ENCODE data around the gene CRTC1. TPM values are rescaled to one million over a fixed set of nuclear protein-coding genes. Genes with fewer than 3 reads are reported as not detected.

Gene CRTC1
- total and polyA plus RNA-seq, 9 of the 15 experiments (the other 6 are each of a cell fraction or from before 2014, with no cell fraction given): 0.25 to 3.8 (median 1.2) TPM; not detected in 2

DNA sequence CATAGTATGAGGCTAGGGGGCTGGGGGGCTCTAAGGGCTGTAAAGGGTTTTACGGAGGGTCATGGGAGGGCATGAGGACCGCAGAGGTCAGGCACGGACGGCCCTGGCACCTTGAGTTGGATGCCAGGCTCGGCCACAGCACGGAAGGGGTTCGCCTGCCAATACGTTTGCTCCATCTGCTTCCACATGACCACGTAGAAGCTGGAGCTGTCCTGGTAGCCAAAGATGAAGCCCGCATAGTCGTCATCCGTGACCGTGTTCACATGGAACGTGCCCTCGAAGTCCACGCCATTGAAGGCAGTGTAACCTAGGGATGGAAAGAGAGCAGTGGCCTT lies 101.3 kb downstream of the CRTC1 start:
- no TSS peak for BruUV-seq (replicated peaks)
- POLR2A ChIA-PET: no interaction called here
- FAIRE-seq (no peak), ATAC-seq (no peak), DNase-seq (ENCODE audit: extremely low read depth in 1 of 4, low spot score in 3 of 4) (no peak)
- no peak overlapping the region for H3K27ac ChIP-seq (ENCODE audit: extremely low read depth, low read depth, low read length)
- intact Hi-C loops (cut with micrococcal nuclease) (no loop called here), in situ Hi-C loops (cut with MboI) (no loop called here)
- H3K9me3 ChIP-seq (replicated peaks; ENCODE audit: control insufficient read depth, insufficient read depth, low read depth, low read length): no peaks in the 10 kb centered on the region
- peaks cover 16 to 59% of the 10 kb centered on the region in 2 experiments; a peak in 4 of 5 replicates for H3K27me3 ChIP-seq (ENCODE audit: control insufficient read depth in 2 of 2, insufficient read depth in 2 of 2, low read length in 2 of 2)
- H3K9me1 ChIP-seq (ENCODE audit: control insufficient read depth, insufficient read depth, low read length): no peaks in the 10 kb centered on the region
- TF ChIP-seq ZNF174 (CRISPR knock-in tag; IDR thresholded peaks at IDR 0.05) (no peak), SAFB (IDR thresholded peaks at IDR 0.05; ENCODE audit: borderline replicate concordance, low read depth, low read length) (no peak)
- TF ChIP-seq, protein P1, sequence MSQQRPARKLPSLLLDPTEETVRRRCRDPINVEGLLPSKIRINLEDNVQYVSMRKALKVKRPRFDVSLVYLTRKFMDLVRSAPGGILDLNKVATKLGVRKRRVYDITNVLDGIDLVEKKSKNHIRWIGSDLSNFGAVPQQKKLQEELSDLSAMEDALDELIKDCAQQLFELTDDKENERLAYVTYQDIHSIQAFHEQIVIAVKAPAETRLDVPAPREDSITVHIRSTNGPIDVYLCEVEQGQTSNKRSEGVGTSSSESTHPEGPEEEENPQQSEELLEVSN (IDR thresholded peaks at IDR 0.05; ENCODE audit: borderline replicate concordance in 1 of 2, extremely low read depth in 1 of 2, insufficient read depth in 1 of 2, insufficient read length in 1 of 2, low read depth in 1 of 2, low read length in 1 of 2, poor library complexity in 1 of 2, severe bottlenecking in 1 of 2): peak; percentile 14 to 26
- CTCF ChIA-PET (ENCODE audit: low intra/inter-chr PET ratio): no interaction called here
- no peak overlapping the region for H3K4me3 ChIP-seq
- no peaks in the 10 kb centered on the region for H3K79me2 ChIP-seq (ENCODE audit: control insufficient read depth, insufficient read depth, low read length)
- peak overlapping the region in 1 of 2 experiments; percentile 32; a peak in 1 of 4 replicates for H3K9ac ChIP-seq (ENCODE audit: insufficient read depth in 1 of 2, low read depth in 2 of 2, low read length in 2 of 2)
- H3K36me3 ChIP-seq (ENCODE audit: control insufficient read depth, insufficient read depth, low read length): no peaks in the 10 kb centered on the region
- no peak overlapping the region for H2AFZ ChIP-seq (ENCODE audit: low read depth, low read length)
- 25% methylated on average over 16 of the region's 16 CpGs for WGBS (ENCODE audit: insufficient coverage, low coverage, missing lambda C conversion rate)
- peaks cover 8 to 77% of the 10 kb centered on the region in 2 experiments; a peak in 3 of 5 replicates for H3K4me1 ChIP-seq (replicated peaks in 1 of 2; ENCODE audit: control insufficient read depth in 2 of 2, insufficient read depth in 2 of 2, low read length in 2 of 2)
- peak overlapping the region; percentile 70 for H3K4me2 ChIP-seq (ENCODE audit: insufficient read depth, low read length)
- peaks cover 15% of the 10 kb centered on the region; the same call in 1 of the 2 replicates for H4K20me1 ChIP-seq (replicated peaks; ENCODE audit: control insufficient read depth, insufficient read depth, low read length)

All from K562 (cell line).